ENCODE data around the gene CYSRT1. TPM values are rescaled to one million over a fixed set of nuclear protein-coding genes. Genes with fewer than 3 reads are reported as not detected.

CYSRT1 gene
- polyA plus RNA-seq, 1 experiment = 0.74 TPM

- no peaks in the 10 kb centered on the region; the same call in 1 of the 2 replicates for H3K36me3 ChIP-seq (ENCODE audit: control insufficient read depth, insufficient read depth, low read length)
- ChIA-PET CTCF (interaction anchor here (0.6 to 1.0 kb wide), 3 partner anchors 19 to 210 kb away, joined by 3 to 4 read pairs (median 3); partner anchors contain the start of gene MAN1B1), POLR2A (no interaction called here)
- no peak for DNase-seq (ENCODE audit: low read depth)
- H3K27me3 ChIP-seq (ENCODE audit: control insufficient read depth, insufficient read depth, low read length) = no peaks in the 10 kb centered on the region
- no peak overlapping the region for H3K4me3 ChIP-seq (ENCODE audit: low read depth, low read length)
- no peak for TF ChIP-seq CTCF (IDR thresholded peaks at IDR 0.05; ENCODE audit: insufficient read depth, low read depth, low read length)
Measured at GRCh38 chr9:137234055-137234697, 9.2 kb downstream of the CYSRT1 start.

DNA sequence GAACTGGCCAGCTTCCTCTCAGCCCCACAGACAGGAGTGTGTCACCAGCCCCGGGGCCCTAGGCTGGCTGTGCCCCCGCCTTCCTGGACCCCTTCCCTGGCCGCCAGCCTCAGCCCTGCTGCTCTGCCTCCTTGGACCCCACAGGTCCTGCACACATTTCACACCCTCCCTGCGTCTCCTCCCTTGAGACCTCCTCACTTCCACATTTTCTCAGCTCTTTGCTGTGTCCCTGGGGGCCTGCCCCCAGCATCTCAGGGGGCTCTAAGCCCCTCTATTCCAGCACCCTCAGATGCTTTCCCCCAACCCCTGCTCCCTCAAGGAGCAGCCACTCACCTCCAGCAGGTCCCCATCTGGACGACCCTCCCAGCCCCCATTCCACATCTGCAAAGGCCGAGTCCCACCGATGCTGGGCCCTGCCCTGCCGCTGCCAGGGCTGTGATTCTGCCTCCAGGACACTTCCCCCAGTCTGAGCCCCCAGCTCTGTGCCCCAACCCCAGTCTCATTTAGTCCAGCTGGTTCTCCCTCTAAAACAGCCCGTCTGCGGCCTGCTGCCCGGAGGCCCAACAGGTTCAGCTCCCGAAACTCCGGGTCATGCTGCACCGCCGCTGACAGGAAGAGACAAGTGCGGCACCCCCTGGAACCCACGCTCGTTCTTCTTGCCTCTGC lies 9.9 kb downstream of the CYSRT1 start:
- ChIA-PET CTCF (interaction anchor here (0.6 to 1.0 kb wide), 4 partner anchors 20 to 444 kb away, joined by 3 to 4 read pairs (median 3); partner anchors contain the start of genes MAN1B1 and TMEM141), POLR2A (no interaction called here)
- Histone ChIP-seq H3K4me3 (ENCODE audit: low read depth, low read length) (no peak overlapping the region), H3K27me3 (ENCODE audit: control insufficient read depth, insufficient read depth, low read length) (no peaks in the 10 kb centered on the region), H3K36me3 (ENCODE audit: control insufficient read depth, insufficient read depth, low read length) (no peaks in the 10 kb centered on the region; the same call in 1 of the 2 replicates)
- no peak for TF ChIP-seq CTCF (IDR thresholded peaks at IDR 0.05; ENCODE audit: insufficient read depth, low read depth, low read length)
- DNase-seq (ENCODE audit: low read depth) = no peak

DNA sequence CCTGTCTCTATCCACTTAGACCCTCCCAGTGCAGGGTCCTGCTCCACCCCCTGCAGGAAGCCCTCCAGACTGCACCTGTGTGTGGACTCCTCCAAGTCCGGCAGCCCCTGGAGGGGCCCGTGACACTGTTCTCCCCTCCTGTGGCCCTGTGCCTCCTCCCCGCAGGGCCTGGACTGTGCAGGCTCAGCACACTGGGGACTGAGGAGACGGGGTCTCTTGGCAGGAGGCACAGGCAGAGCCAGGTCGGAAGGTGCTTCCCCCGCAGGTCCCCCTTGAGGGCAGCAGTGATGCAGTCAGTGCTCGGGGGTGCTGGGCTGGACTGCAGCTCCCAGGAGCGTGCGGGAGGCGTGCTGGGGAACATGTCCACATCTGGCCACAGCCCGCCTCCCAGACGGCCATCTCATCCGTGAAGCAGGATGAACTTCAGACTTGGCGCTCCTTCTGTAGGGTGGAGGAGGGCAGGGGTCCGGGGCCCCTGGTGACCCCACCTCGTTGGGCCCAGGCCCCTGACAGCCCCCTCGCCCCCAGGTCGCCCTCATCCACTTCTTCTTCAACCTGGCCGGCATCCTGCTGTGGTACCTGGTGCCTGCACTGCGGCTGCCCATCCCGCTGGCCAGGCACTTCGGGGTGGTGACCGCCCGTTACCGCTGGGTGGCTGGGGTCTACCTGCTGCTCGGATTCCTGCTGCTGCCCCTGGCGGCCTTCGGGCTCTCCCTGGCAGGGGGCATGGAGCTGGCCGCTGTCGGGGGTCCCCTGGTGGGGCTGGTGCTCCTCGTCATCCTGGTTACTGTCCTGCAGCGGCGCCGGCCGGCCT lies 10.7 kb downstream of the CYSRT1 start:
- CTCF ChIA-PET = interaction anchor here (0.6 to 3.3 kb wide), 21 partner anchors 8 to 445 kb away, joined by 3 to 36 read pairs (median 6); partner anchors contain the start of genes CYSRT1, RNF208, RNF224 and STPG3
- Histone ChIP-seq H3K27me3 (ENCODE audit: control insufficient read depth, insufficient read depth, low read length) (no peaks in the 10 kb centered on the region), H3K36me3 (ENCODE audit: control insufficient read depth, insufficient read depth, low read length) (no peaks in the 10 kb centered on the region; the same call in 1 of the 2 replicates), H3K4me3 (ENCODE audit: low read depth, low read length) (no peak overlapping the region)
- TF ChIP-seq CTCF (IDR thresholded peaks at IDR 0.05; ENCODE audit: insufficient read depth, low read depth, low read length) = no peak
- no peak for DNase-seq (ENCODE audit: low read depth)
- POLR2A ChIA-PET = no interaction called here

- CTCF ChIA-PET = interaction anchor here (0.6 to 3.3 kb wide), 37 partner anchors 9 to 294 kb away, joined by 3 to 36 read pairs (median 4); partner anchors contain the start of genes CYSRT1, EXD3, RNF208 and RNF224
- DNase-seq (ENCODE audit: low read depth) = no peak
- TF ChIP-seq CTCF (IDR thresholded peaks at IDR 0.05; ENCODE audit: insufficient read depth, low read depth, low read length) = peak; percentile 97
Measured at GRCh38 chr9:137236238-137236935, 11.4 kb downstream of the CYSRT1 start.

More at GRCh38 chr9:137236238-137236935, 11.4 kb downstream of the CYSRT1 start:
- no peaks in the 10 kb centered on the region for H3K27me3 ChIP-seq (ENCODE audit: control insufficient read depth, insufficient read depth, low read length)
- no peak overlapping the region for H3K4me3 ChIP-seq (ENCODE audit: low read depth, low read length)
- no peaks in the 10 kb centered on the region; the same call in 1 of the 2 replicates for H3K36me3 ChIP-seq (ENCODE audit: control insufficient read depth, insufficient read depth, low read length)
- POLR2A ChIA-PET = no interaction called here

All from BJ (cell line).